HG03521 (cell line): ENCODE measurements around the gene TSPAN11.
"Not testable (repeated sequence)": the region's sequence is repeated elsewhere in the genome, so short reads cannot be mapped to it uniquely, and the experiment has no call there.

Experiments
- ATAC-seq: cut with Tn5 transposase; IDR thresholded peaks from one replicate; pipeline ENCODE4 v1.9.1; 2021; ENCODE audit warnings: mild to moderate bottlenecking, moderate library complexity; ENCODE audit not compliant: unreplicated experiment

TSPAN11 gene

DNA sequence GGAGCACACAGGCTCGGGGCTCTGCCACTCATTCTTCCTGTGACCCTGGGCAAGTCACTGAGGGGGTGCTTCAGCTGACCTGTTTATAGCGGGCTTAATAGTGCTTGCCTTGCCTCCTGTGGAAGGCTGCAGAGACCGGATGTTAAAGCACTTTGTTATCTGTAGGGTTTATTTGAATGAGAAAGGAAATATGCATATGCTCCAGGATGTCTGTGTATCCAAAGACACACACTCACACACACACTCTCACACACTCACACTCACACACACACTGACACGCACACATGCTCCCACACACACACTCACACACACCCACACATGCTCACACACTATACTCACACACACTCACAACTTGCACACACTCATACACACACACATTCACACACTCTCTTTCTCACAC is 91.0 kb downstream of the TSPAN11 start:
- no peak for ATAC-seq

GRCh38 chr12:31018106-31018789 is 91.7 kb downstream of the TSPAN11 start:
- ATAC-seq, result no peak

DNA sequence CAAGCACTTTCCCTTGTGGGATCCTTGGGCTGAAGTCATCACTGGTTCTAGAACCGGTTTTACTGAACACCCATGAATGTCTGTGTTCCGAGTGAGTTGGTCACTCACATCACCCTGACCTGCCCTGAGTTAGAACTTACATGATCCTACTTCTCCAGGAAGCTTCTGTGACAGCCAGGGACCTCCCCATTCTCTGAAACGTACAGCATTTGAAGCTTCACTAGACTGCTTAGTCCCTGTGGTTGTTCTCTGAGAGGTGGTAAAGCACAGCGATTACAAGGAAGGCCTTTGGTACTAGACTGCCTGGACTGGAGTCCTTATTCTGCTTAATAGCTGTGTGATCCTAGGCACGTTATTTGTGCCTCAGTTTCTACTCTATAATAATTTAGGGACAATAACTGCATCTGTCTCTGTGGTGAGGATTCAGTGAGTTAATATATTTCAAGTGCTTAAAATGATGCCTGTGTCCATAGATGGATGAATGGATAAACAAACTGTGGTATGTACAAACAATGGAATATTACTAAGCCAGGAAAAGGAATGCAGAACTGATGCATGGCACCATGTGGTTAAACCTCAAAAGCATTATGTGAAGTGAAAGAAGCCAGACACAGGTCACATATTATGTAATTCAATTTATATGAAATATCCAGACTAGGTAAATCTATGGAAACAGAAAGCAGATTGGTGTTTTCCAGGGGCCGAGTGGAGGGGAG is 92.4 kb downstream of the TSPAN11 start:
- no peak for ATAC-seq

DNA sequence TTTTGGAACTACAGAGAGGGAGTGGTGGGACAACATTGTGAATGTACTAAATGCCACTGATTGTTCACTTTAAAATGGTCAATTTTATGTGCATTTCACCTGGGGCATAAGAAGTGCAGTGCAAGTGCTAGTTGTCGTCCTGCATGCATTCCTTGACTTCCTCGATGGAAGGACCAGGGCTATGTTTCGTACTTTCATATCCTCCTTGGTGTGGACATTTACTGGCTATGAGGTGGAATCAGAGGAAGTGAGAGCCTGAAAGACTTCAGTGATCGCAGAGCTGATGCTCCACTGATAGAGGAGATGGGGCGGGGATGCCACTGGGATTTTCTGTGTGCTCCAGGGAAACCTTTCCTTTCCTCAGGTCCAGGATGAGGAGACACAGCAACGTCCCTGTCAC is 93.0 kb downstream of the TSPAN11 start:
- no peak for ATAC-seq

GRCh38 chr12:31019976-31020375 is 93.4 kb downstream of the TSPAN11 start:
- no peak for ATAC-seq

DNA sequence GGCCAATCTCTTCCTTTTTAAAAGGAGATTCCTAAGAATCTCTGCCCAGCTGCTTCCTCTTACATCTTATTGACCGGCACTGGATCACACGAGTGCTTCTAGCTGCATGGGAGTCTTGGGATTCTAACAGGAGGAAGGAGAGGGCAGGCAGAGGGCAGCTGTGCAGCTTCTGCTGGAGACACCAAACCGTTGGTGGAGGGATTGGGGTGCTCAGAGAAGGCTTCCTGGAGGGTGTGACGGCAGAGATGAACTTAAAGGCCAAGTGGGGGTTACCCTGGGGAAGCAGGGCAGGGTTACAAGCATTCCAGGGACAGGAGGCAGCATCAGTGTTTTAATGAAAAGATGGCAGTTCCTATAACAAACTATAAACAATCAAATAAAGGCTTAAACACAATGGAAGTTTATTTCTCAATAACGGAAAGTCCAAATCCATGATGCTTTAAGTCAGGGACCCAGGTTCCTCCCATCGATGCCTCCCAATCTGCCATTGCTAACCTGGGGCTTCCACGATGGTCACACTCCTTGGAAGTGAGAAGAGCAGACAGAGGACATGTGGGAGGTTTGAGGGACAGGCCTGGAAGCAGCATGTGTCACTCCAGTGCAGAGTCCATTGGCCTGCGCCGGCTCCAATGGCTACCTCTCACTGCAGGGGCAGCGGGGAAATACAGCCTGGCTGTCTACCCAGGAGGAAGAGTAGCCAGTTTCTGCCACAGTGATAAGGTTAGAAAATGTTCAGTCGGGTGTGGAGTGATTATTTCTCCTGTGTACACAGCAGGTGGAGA is 94.0 kb downstream of the TSPAN11 start:
- ATAC-seq, result no peak

DNA sequence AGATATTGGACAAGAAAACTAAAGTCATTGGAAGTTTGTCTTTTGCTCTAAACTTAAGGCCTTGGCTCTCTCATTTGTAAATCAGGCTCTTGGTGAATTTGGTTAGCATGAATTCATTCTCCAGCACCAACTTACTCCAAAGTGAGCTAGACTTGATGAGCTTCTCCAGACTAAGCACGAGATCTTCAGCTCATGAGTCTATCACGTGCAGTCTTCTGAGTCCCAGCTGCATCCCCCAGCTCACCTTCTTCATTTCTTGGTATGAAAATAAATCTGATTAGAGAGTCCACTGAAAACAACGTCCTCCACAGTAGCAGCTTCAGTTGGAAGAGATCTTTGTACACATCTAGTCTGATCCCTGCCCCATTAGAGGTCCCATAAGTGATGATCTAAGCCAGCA is 94.6 kb downstream of the TSPAN11 start:
- ATAC-seq, result no peak

GRCh38 chr12:31021809-31022494 is 95.4 kb downstream of the TSPAN11 start:
- ATAC-seq, result no peak

DNA sequence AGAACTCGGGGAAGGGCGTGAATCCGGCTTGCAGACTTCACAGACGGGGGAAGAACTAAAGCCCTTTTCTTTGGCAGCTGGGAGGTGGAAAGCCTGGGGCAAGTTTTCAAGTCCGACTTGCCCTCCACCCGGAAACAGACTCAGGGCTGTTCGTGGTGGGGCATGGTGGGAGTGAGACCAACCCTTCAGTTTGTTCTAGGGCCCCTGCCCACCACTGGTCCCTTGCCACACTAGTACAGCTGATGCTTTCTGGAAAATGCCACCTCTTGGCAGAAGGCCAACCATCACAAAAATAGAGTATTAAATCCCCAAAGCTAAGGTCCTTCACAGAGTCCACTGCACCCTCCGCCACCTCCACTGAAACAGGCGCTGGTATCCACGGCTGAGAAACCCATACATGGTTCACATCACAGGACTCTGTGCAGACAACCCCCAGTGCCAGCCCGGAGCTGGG is 96.8 kb downstream of the TSPAN11 start:
- ATAC-seq, result no peak

DNA sequence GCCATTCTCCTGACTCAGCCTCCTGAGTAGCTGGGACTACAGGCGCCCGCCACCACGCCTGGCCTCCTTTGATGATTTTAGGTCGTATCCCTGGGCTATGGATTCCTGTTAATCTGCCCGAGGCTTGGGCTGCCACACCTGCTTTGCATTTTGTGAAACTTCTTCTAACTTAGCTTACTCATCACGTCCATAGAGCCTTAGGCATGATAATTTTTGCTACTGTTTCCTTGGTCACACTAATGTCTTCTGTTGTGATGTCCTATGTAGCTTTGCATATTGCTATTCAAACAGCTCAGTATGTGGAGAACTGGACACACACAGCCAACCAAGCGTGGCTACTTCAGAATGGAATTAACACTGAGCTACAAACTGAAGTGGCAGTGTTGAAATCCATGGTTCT is 99.7 kb downstream of the TSPAN11 start:
- no peak for ATAC-seq

DNA sequence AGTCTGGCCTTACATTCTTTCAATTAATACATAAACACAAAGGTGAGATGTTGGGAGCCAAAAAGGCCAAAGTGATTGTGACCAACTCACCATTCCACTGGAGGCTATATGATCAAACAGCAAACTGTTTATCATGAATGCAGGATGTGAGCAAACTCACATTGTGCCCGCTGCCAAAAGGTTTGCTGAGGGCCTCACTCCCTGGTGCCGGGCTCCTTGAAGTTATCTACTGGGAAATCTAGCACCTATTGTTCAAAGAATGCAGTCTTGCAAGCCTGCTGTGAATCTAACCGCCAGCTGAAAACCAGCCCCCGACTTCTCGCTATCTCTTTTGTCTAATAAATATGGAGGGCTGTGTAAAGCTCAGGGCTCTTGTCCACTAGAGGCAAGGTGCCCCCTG is 100.5 kb downstream of the TSPAN11 start:
- ATAC-seq, result not testable (repeated sequence)

- no peak for ATAC-seq
Measured at GRCh38 chr12:31029468-31029867, 102.9 kb downstream of the TSPAN11 start.

GRCh38 chr12:31029916-31030562 is 103.5 kb downstream of the TSPAN11 start:
- ATAC-seq, result no peak

- ATAC-seq, result no peak
Measured at GRCh38 chr12:31031951-31032335, 105.4 kb downstream of the TSPAN11 start.

DNA sequence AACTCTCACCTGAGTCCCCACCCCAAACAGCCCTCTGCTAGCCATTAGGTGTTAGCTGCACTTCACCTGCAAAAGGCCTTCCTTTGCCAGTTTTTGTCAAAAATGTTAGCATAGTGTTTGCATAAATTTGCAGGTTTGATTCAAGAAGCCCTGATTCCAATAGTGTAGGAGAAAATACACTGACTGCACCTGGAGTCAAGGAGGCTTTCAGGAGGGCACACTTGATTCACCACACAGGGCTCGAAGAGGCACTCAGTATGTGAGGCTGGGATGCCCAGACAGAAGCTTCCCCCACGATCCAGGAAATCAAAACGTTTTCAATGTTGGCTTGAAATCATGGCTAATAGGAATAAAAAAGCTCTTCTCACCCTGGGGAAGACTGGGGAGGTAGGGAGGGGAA is 106.6 kb downstream of the TSPAN11 start:
- ATAC-seq, result no peak

- no peak for ATAC-seq
Measured at GRCh38 chr12:31033681-31034080, 107.1 kb downstream of the TSPAN11 start.

GRCh38 chr12:31034372-31034771 is 107.8 kb downstream of the TSPAN11 start:
- no peak for ATAC-seq

DNA sequence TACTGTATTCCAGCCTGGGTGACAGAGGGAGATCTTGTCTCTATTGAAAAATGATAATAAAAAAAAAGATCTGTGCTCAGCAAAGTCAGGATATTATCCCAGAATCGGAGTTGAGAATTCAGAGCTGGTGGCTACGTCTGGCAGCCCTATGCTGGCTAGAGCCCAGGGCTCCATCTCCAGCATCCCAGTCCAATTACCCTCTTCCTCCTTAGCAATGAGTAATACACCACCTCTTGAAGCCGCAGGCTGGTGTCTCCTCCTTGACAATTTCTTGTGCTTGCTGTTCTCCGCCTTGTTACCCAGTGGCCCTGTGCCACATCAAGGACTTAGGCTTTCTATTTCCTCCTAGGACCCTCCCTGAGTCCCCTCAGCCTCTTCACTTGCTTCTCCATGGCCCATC is 108.7 kb downstream of the TSPAN11 start:
- no peak for ATAC-seq

DNA sequence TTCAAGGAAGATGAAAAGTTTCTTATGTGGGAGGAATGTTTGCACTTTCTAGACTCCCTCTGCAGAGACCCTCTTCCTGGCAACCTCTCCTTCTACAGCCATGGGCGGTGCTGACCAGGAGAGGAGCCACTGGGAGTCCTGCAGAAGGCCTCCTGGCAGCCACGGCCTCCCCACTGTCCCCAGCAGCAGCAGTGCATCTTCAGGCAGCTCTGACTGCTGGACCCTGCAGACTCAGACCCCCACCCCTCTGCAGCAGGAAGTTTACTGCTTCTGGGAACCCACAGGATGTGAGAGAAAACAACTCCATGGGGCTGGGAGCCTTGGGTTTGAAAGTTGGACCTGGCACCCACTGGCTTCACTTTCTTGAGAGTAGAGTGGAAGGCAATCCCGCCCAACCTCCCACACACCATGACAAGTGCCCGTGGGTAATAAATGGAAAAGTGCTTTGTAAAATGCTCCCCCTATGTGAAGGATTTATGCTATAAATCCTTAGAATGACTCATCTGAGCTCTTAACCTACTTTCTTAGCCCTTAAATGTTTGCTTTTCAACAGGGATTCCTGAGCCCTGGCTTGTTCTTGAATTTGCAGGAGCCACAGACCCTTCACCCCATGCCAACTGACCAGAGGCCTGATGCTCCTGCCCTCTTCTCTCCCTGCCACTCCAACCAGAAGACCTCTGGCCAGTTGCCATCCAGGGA is 109.6 kb downstream of the TSPAN11 start:
- no peak for ATAC-seq

DNA sequence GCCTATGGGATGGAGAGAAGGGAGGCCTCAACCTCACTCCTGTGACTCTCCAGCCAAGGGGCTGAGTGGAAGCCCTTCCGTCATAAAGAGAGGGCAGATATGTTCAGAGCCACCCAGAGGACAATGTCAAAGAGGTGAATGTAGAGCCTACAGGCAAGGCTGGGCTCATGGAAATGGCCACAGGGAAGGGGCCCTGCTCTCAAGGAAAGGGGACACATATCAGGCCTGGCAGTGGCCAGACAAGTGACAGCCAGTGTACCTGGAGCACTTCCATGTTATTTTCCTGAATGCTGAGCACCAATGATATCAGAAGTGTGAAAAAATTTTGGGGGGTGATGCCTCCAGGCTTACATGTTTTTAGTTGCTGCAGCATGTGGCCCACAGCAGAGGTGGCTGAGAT is 110.5 kb downstream of the TSPAN11 start:
- no peak for ATAC-seq
